IMR-90 (cell line): ENCODE measurements around the gene PDCD11. TPM values are rescaled to one million over a fixed set of nuclear protein-coding genes. Genes with fewer than 3 reads are reported as not detected.

Experiments
- ATAC-seq: fragments of 200-7000 bp; cut with Tn5 transposase; 2 replicates; pipeline ENCODE4 v1.9.1; 2020; ENCODE audit warnings: low read depth, mild to moderate bottlenecking, moderate library complexity
- BruUV-seq: library from RNA; stranded (reverse); fragments of 400-500 nt; replicated peaks from 2 replicates; lab custom pipeline; 2021; lab: Mats Ljungman, UMichigan
- CTCF ChIA-PET: fragments of 300-600 bp; formaldehyde crosslinking; extraction: SDS; loops from one replicate; lab custom pipeline; 2021; ENCODE audit warnings: antibody characterized with exemption; lab: Yijun Ruan, JAX
- POLR2A ChIA-PET: fragments of 300-600 bp; sonication (Branson Sonifier 250); formaldehyde crosslinking; loops from one replicate; lab custom pipeline; 2022; ENCODE audit warnings: antibody characterized with exemption; ENCODE audit not compliant: unreplicated experiment; lab: Charles Lee
- DNase-seq: peaks from one replicate; pipeline ENCODE4 v3.0.0; 2013
- H2AFZ ChIP-seq: replicated peaks from 2 replicates; pipeline ENCODE3; 2013; ENCODE audit warnings: low read length, mild to moderate bottlenecking; ENCODE audit not compliant: poor library complexity
- H2AK5ac ChIP-seq: 2 replicates; pipeline ENCODE4 v1.6.1; 2013; ENCODE audit warnings: low read depth, low read length, inconsistent platforms
- H2AK9ac ChIP-seq: replicated peaks from 2 replicates; pipeline ENCODE3; 2013; ENCODE audit warnings: mild to moderate bottlenecking, low read depth, low read length, moderate library complexity; ENCODE audit not compliant: poor library complexity
- H2BK120ac ChIP-seq: 2 replicates; pipeline ENCODE4 v1.6.1; 2013; ENCODE audit warnings: low read depth, low read length, inconsistent platforms
- H2BK15ac ChIP-seq: 3 replicates; pipeline ENCODE4 v1.6.1; 2013; ENCODE audit warnings: low read depth, low read length, inconsistent platforms
- H2BK20ac ChIP-seq: 2 replicates; pipeline ENCODE4 v1.6.1; 2013; ENCODE audit warnings: low read depth, mild to moderate bottlenecking, inconsistent platforms, low read length, moderate library complexity
- H2BK5ac ChIP-seq: 2 replicates; pipeline ENCODE4 v1.6.1; 2013; ENCODE audit warnings: mild to moderate bottlenecking, low read depth, low read length, inconsistent platforms; ENCODE audit not compliant: poor library complexity, severe bottlenecking
- H3K14ac ChIP-seq: replicated peaks from 2 replicates; pipeline ENCODE4 v1.6.1; 2013; ENCODE audit warnings: low read depth, low read length, inconsistent platforms
- H3K18ac ChIP-seq: 2 replicates; pipeline ENCODE4 v1.6.1; 2013; ENCODE audit warnings: low read depth, low read length, control low read depth
- H3K23ac ChIP-seq: 2 replicates; pipeline ENCODE4 v1.6.1; 2013; ENCODE audit warnings: low read depth, low read length, inconsistent platforms
- H3K27ac ChIP-seq: 2 replicates; pipeline ENCODE4 v1.5.1; 2013; ENCODE audit warnings: mild to moderate bottlenecking, control low read depth, low read length; ENCODE audit not compliant: insufficient read depth
- H3K27me3 ChIP-seq: 2 replicates; pipeline ENCODE4 v1.6.1; 2013; ENCODE audit warnings: low read length; ENCODE audit not compliant: control insufficient read depth, insufficient read depth
- H3K36me3 ChIP-seq: 2 replicates; pipeline ENCODE4 v1.6.1; 2013; ENCODE audit warnings: low read length, mixed read lengths; ENCODE audit not compliant: control insufficient read depth, insufficient read depth
- H3K4ac ChIP-seq: 2 replicates; pipeline ENCODE4 v1.6.1; 2013; ENCODE audit warnings: low read depth, low read length, inconsistent platforms
- H3K4me1 ChIP-seq: 2 replicates; pipeline ENCODE4 v1.6.1; 2013; ENCODE audit warnings: low read length, mixed read lengths; ENCODE audit not compliant: control insufficient read depth, insufficient read depth
- H3K4me2 ChIP-seq: 2 replicates; pipeline ENCODE4 v1.6.1; 2013; ENCODE audit warnings: low read depth, mild to moderate bottlenecking, control low read depth, low read length, moderate library complexity
- H3K4me3 ChIP-seq: 2 replicates; pipeline ENCODE4 v1.5.1; 2013; ENCODE audit warnings: low read depth, mild to moderate bottlenecking, control low read depth, low read length, moderate library complexity; ENCODE audit not compliant: insufficient read depth
- H3K56ac ChIP-seq: 2 replicates; pipeline ENCODE4 v1.6.1; 2013; ENCODE audit warnings: low read length, inconsistent platforms; ENCODE audit not compliant: insufficient read depth; ENCODE audit errors: extremely low read depth
- H3K79me1 ChIP-seq, 2 experiments: 2 replicates each; pipeline ENCODE4 v1.6.1; 2013; ENCODE audit warnings: low read length in 2 of 2, inconsistent platforms in 1 of 2, low read depth in 1 of 2
- H3K9ac ChIP-seq: 2 replicates; pipeline ENCODE4 v1.6.1; 2013; ENCODE audit warnings: low read depth, low read length, control low read depth
- H3K9me1 ChIP-seq: 2 replicates; pipeline ENCODE4 v1.6.1; 2013; ENCODE audit warnings: low read length, inconsistent platforms; ENCODE audit not compliant: insufficient read depth
- H3K9me3 ChIP-seq: 2 replicates; pipeline ENCODE4 v1.6.1; 2013; ENCODE audit warnings: low read length; ENCODE audit not compliant: control insufficient read depth, insufficient read depth
- H4K20me1 ChIP-seq: 2 replicates; pipeline ENCODE4 v1.6.1; 2013; ENCODE audit warnings: low read length, inconsistent platforms; ENCODE audit not compliant: insufficient read depth
- H4K5ac ChIP-seq: 2 replicates; pipeline ENCODE4 v1.6.1; 2013; ENCODE audit warnings: mild to moderate bottlenecking, low read depth, low read length, control low read depth
- H4K8ac ChIP-seq, 2 experiments: 2 replicates each; pipeline ENCODE4 v1.6.1; 2013; ENCODE audit warnings: low read depth in 2 of 2, low read length in 2 of 2, control low read depth in 1 of 2, inconsistent platforms in 1 of 2
- H4K91ac ChIP-seq: 2 replicates; pipeline ENCODE4 v1.6.1; 2013; ENCODE audit warnings: low read depth, low read length, inconsistent platforms; ENCODE audit not compliant: insufficient read depth
- BHLHE40 ChIP-seq: fragments of 150-350 bp; IDR thresholded peaks from 2 replicates; pipeline ENCODE4 v1.6.1; 2016; ENCODE audit warnings: mild to moderate bottlenecking, low read depth, low read length
- CEBPB ChIP-seq: IDR thresholded peaks from 2 replicates; pipeline ENCODE4 v1.6.1; 2012; ENCODE audit warnings: low read depth, low read length, improper control_type of control experiment
- CHD1 ChIP-seq: IDR thresholded peaks from 2 replicates; pipeline ENCODE4 v1.6.1; 2012; ENCODE audit warnings: low read depth, low read length, improper control_type of control experiment
- FOS ChIP-seq: fragments of 150-350 bp; IDR thresholded peaks from 2 replicates; pipeline ENCODE4 v1.6.1; 2016; ENCODE audit warnings: low read depth, low read length
- MAFK ChIP-seq: IDR thresholded peaks from 2 replicates; pipeline ENCODE4 v1.6.1; 2012; ENCODE audit warnings: low read depth, low read length, improper control_type of control experiment
- MAZ ChIP-seq: IDR thresholded peaks from 2 replicates; pipeline ENCODE4 v1.6.1; 2012; ENCODE audit warnings: low read depth, mild to moderate bottlenecking, low read length, improper control_type of control experiment, moderate library complexity, borderline replicate concordance
- MXI1 ChIP-seq: IDR thresholded peaks from 2 replicates; pipeline ENCODE4 v1.6.1; 2012; ENCODE audit warnings: low read depth, mild to moderate bottlenecking, low read length, moderate library complexity, borderline replicate concordance
- NFE2L2 ChIP-seq: fragments of 150-350 bp; IDR thresholded peaks from 2 replicates; pipeline ENCODE4 v1.6.1; 2016; ENCODE audit warnings: low read depth, mild to moderate bottlenecking, low read length
- POLR2A ChIP-seq: IDR thresholded peaks from 2 replicates; pipeline ENCODE4 v1.6.1; 2012; ENCODE audit warnings: mild to moderate bottlenecking, low read depth, low read length
- RAD21 ChIP-seq: IDR thresholded peaks from 2 replicates; pipeline ENCODE4 v1.6.1; 2012; ENCODE audit warnings: low read length, improper control_type of control experiment
- RFX5 ChIP-seq: IDR thresholded peaks from 2 replicates; pipeline ENCODE4 v1.8.0; 2012; ENCODE audit warnings: low read depth, mild to moderate bottlenecking, low read length, moderate library complexity
- WGBS, 2 experiments: methylation state at CpG; one replicate each; pipeline versions ENCODE4 v1.1.5 to v1.1.7; 2013; ENCODE audit warnings: missing lambda C conversion rate in 2 of 2; ENCODE audit not compliant: insufficient read length in 1 of 2; ENCODE audit errors: extremely low coverage in 2 of 2; 5-methylcytosine and 5-hydroxymethylcytosine counted together
- dilution Hi-C: fragments of 300-500 bp; cut with HindIII; formaldehyde crosslinking; loops from one replicate; pipeline ENCODE4 v1.14.3; 2018; ENCODE audit warnings: low sequenced_read_pairs; ENCODE audit not compliant: unreplicated experiment
- in situ Hi-C: fragments of 300-500 bp; cut with MboI; formaldehyde crosslinking; loops from 3 replicates; pipeline ENCODE4 v1.14.3; 2019; ENCODE audit warnings: low sequenced_read_pairs, inconsistent platforms, mixed read lengths
- intact Hi-C: fragments of 100-400 bp; cut with micrococcal nuclease; formaldehyde crosslinking; loops from 2 replicates; pipeline ENCODE4 v1.10.0; 2022
- polyA plus RNA-seq, 3 experiments: library from polyadenylated mRNA; depleted of rRNA; stranded (reverse); fragments of >200 nt; gene quantifications; 2 replicates each; pipeline ENCODE4 v1.2.3, GENCODE V29; 2012; ENCODE audit warnings: low replicate concordance in 1 of 3
- total RNA-seq: library from RNA; depleted of rRNA; stranded (reverse); fragments of >200 nt; gene quantifications from 2 replicates; pipeline ENCODE4 v1.2.3, GENCODE V29; 2012
- TF ChIP-seq, protein P1 (sequence below): fragments of 150-350 bp; IDR thresholded peaks from 2 replicates; pipeline ENCODE4 v1.6.1; 2017; ENCODE audit warnings: mild to moderate bottlenecking, antibody characterized with exemption, low read length, low read depth
- TF ChIP-seq, protein P2 (sequence below): conservative IDR thresholded peaks from 2 replicates; pipeline ENCODE4 v1.5.1; 2012; ENCODE audit warnings: mild to moderate bottlenecking, low read depth, low read length, improper control_type of control experiment

Gene PDCD11
- total and polyA plus RNA-seq, 2 of the 4 experiments (the other 2 are of a cell fraction), result 20.4 to 56.8 TPM

DNA sequence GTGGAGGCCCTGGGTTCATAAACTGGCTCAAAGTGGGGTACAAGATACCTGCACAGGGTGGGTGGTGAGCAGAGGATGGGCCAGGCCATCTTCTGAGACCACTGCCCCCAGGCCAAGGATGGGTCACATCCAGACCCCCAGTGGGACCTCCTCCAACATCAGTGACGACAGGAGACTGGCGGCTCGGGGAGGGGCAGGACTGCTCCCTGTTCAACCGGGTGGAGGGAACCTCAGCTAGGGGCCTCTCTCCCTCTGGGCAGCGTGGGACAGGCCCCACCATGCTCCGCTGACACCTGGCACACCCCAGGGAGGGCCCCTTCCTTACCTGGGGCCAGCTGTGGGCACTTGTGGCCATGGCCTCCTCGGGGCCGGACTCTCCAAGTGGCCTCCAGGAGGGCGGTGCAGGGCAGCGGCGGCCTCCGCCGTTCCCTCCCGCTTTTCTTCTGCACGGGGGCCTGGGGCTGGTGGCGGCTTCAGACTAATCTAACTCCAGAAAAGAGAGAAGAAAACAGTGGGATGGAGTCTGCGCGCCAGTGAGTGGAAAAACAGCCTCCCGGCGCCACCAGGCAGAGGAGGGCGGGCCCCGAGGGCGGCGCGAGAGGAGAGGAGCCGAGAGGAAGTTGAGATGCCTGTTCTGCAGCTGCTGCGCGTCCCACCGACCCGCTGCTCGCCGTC lies 55.5 kb downstream of the PDCD11 start, which contains the start of gene CALHM2 (continued):
- no peak for TF ChIP-seq CEBPB

DNA sequence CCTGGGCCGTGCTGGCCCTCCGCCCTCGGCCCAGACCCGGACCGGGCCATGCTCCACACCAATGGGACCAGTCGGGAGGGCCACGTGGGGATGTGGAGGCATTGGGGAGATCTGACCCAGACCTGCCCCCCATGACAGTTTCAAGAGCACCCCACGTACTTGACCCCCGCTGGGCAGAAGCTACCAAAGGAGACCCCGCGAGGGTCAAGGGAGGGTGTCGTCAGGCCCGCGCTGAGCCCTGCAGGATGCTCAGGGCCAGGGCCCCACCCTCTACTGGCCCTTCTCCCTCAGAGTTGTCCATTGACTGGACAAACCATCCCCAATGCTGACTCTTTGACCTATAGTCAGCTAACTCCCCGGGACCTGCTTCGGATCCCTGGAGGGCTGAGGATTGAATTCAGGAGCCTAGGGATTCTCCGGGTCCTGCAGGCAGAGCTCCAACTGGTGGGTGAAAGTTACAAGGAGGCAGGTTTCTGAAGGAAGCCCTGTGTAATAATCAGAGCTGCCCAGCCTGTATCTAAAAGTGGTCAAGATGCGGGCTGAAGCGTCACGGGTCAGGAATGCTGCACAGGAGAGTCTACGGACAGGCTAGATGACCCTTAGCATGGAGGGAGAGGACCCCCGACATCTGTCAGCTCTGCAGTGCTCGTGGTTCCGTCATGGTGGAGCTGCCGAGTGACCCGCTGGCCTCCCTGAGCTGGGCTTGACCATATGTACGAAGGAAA lies 56.2 kb downstream of the PDCD11 start:
- peak overlapping the region; percentile 89 for H2AK9ac ChIP-seq
- no peak overlapping the region for H3K23ac ChIP-seq
- H2AFZ ChIP-seq, result peak overlapping the region; percentile 98
- peak overlapping the region; percentile 29 to 93; a peak in 3 of 4 replicates for H4K8ac ChIP-seq
- no peak overlapping the region for H2BK20ac ChIP-seq
- ChIA-PET CTCF (interaction anchor here (0.9 kb wide), 1 partner anchor 33 kb away, joined by 3 read pairs; no protein-coding TSS in a partner anchor), POLR2A (interaction anchor here (0.6 kb wide), 1 partner anchor 461 kb away, joined by 12 read pairs; no protein-coding TSS in a partner anchor)
- H3K36me3 ChIP-seq, result peaks cover 6% of the 10 kb centered on the region
- intact Hi-C loops, result no loop called here
- H2BK5ac ChIP-seq, result no peak overlapping the region
- no peaks in the 10 kb centered on the region for H3K9me3 ChIP-seq
- H3K56ac ChIP-seq, result no peak overlapping the region
- DNase-seq, result no peak
- no TSS peak for BruUV-seq
- H3K27ac ChIP-seq, result peak overlapping the region; percentile 25; the same call in 1 of the 2 replicates
- peak overlapping the region; percentile 86 for H3K4me2 ChIP-seq
- peak overlapping the region; percentile 49 for H3K4me3 ChIP-seq
- ATAC-seq, result peak; percentile 2
- in situ Hi-C loops, result no loop called here
- H4K5ac ChIP-seq, result peak overlapping the region; percentile 92
- peaks cover 11% of the 10 kb centered on the region; the same call in 1 of the 2 replicates for H3K4me1 ChIP-seq
- peak overlapping the region; percentile 76 for H3K4ac ChIP-seq
- dilution Hi-C loops, result no loop called here
- no peak overlapping the region; the same call in 1 of the 2 replicates for H3K14ac ChIP-seq
- peak overlapping the region; percentile 43; the same call in 1 of the 2 replicates for H3K9ac ChIP-seq
- peak overlapping the region; percentile 31; the same call in 1 of the 2 replicates for H4K91ac ChIP-seq
- peaks cover 8% of the 10 kb centered on the region for H3K9me1 ChIP-seq
- H3K18ac ChIP-seq, result peak overlapping the region; percentile 71; the same call in 1 of the 2 replicates
- H2BK15ac ChIP-seq, result no peak overlapping the region
- H2AK5ac ChIP-seq, result no peak overlapping the region
- WGBS, 2 experiments, result 26% methylated on average over 6 of the region's 27 CpGs; no CpG with 5 or more reads in 1 of the 2 experiments
- no peak overlapping the region for H2BK120ac ChIP-seq
- H4K20me1 ChIP-seq, result peaks cover 9% of the 10 kb centered on the region; the same call in 1 of the 2 replicates
- peaks cover 0 to 28% of the 10 kb centered on the region in 2 experiments; a peak in 1 of 4 replicates for H3K79me1 ChIP-seq
- H3K27me3 ChIP-seq, result no peaks in the 10 kb centered on the region
- TF ChIP-seq MXI1, result no peak
- no peak for TF ChIP-seq MAFK
- TF ChIP-seq CHD1, result no peak
- no peak for TF ChIP-seq RFX5
- no peak for TF ChIP-seq FOS
- TF ChIP-seq BHLHE40, result no peak
- no peak for TF ChIP-seq NFE2L2
- TF ChIP-seq POLR2A, result no peak
- TF ChIP-seq RAD21, result no peak
- TF ChIP-seq, protein P1, sequence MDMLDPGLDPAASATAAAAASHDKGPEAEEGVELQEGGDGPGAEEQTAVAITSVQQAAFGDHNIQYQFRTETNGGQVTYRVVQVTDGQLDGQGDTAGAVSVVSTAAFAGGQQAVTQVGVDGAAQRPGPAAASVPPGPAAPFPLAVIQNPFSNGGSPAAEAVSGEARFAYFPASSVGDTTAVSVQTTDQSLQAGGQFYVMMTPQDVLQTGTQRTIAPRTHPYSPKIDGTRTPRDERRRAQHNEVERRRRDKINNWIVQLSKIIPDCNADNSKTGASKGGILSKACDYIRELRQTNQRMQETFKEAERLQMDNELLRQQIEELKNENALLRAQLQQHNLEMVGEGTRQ, result no peak
- no peak for TF ChIP-seq MAZ
- TF ChIP-seq, protein P2, sequence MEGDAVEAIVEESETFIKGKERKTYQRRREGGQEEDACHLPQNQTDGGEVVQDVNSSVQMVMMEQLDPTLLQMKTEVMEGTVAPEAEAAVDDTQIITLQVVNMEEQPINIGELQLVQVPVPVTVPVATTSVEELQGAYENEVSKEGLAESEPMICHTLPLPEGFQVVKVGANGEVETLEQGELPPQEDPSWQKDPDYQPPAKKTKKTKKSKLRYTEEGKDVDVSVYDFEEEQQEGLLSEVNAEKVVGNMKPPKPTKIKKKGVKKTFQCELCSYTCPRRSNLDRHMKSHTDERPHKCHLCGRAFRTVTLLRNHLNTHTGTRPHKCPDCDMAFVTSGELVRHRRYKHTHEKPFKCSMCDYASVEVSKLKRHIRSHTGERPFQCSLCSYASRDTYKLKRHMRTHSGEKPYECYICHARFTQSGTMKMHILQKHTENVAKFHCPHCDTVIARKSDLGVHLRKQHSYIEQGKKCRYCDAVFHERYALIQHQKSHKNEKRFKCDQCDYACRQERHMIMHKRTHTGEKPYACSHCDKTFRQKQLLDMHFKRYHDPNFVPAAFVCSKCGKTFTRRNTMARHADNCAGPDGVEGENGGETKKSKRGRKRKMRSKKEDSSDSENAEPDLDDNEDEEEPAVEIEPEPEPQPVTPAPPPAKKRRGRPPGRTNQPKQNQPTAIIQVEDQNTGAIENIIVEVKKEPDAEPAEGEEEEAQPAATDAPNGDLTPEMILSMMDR, result no peak
